Prostate gland (tissue), 1 donor: ENCODE data around the gene CHD5.

Source experiments
- POLR2A ChIP-seq: fragments of 450-650 bp; IDR thresholded peaks from one replicate; pipeline ENCODE4 v1.6.1; 2016; ENCODE audit warnings: antibody characterized with exemption, mild to moderate bottlenecking
- POLR2AphosphoS5 ChIP-seq: sonication (generic); formaldehyde crosslinking; IDR thresholded peaks from one replicate; pipeline ENCODE4 v1.6.1; 2017; ENCODE audit warnings: antibody characterized with exemption

DNA sequence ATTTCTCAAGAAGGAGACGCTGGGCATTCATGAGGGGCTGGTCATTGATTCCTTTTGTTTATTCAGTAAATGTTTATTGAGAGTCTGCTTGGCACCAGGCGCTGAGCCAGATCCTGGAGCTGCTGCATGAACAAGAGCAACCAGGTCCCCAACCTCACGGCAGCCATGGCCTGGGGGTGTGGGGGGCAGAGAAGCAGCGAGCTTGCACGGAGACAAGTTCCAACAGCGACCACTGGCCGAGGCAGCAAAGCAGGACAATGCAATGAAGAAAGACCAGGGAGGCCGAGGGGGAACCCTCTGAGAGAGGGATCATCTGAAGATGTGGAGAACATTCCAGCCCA lies 126.9 kb downstream of the CHD5 start:
- TF ChIP-seq POLR2AphosphoS5 (no peak), POLR2A (no peak)
